GM12878 (cell line): ENCODE results near the gene GRK5. TPM values are rescaled to one million over a fixed set of nuclear protein-coding genes. Genes with fewer than 3 reads are reported as not detected.
A peak's percentile ranks its signal among the peaks of the same experiment; 100 is the strongest.

Source experiments
- BCL11A ChIP-seq: IDR thresholded peaks from 2 replicates; pipeline ENCODE4 v1.6.1; 2011; ENCODE audit warnings: low read depth, low read length
- CBX5 ChIP-seq: sonication (generic); IDR thresholded peaks from 2 replicates; pipeline ENCODE4 v1.6.1; 2016; ENCODE audit warnings: low read depth, moderate library complexity, mild to moderate bottlenecking, inconsistent platforms
- CREM ChIP-seq: IDR thresholded peaks from 2 replicates; pipeline ENCODE4 v1.6.1; 2014; ENCODE audit warnings: antibody characterized with exemption, low read depth
- IRF4 ChIP-seq: IDR thresholded peaks from 2 replicates; pipeline ENCODE4 v1.6.1; 2011; ENCODE audit warnings: low read depth, low read length
- PML ChIP-seq: IDR thresholded peaks from 2 replicates; pipeline ENCODE4 v1.6.1; 2012; ENCODE audit warnings: low read length, inconsistent platforms
- ZNF622 ChIP-seq: fragments of 450-650 bp; IDR thresholded peaks from 2 replicates; pipeline ENCODE4 v1.6.1; 2017; ENCODE audit warnings: mild to moderate bottlenecking, inconsistent platforms
- polyA plus RNA-seq, 11 experiments: library from polyadenylated mRNA; depleted of rRNA in 4 of 11; unstranded in 6 of 11; stranded (reverse) in 5 of 11; fragments of >200 nt; fragmentation: Nextera tagmentation in 4 of 11; fragmentation: Illumina TruSeq in 1 of 11; extraction: Ambion mirVana in 4 of 11; extraction: Trizol in 1 of 11; gene quantifications; 1 replicate in 1 of 11; 2 replicates in 10 of 11; pipeline versions ENCODE4 v1.2.1 to v1.2.3, GENCODE V29; 2011 to 2016; ENCODE audit warnings: inconsistent platforms in 2 of 11, missing spikeins in 2 of 11, low read depth in 1 of 11
- total RNA-seq, 4 experiments: library from RNA; depleted of rRNA in 3 of 4; stranded (reverse); fragments of >200 nt in 3 of 4; fragmentation: Illumina TruSeq in 1 of 4; extraction: Trizol in 1 of 4; gene quantifications; 2 replicates each; pipeline versions ENCODE4 v1.2.1 to v1.2.3, GENCODE V29; 2013 to 2021
- TF ChIP-seq, protein P1 (sequence below): fragments of 450-650 bp; formaldehyde crosslinking; IDR thresholded peaks from 2 replicates; pipeline ENCODE4 v1.5.0; 2022; ENCODE audit warnings: mild to moderate bottlenecking, missing genetic modification characterization
- TF ChIP-seq, protein P2 (sequence below): fragments of 450-650 bp; IDR thresholded peaks from 2 replicates; pipeline ENCODE4 v1.6.1; 2016; ENCODE audit warnings: mild to moderate bottlenecking
- TF ChIP-seq, protein P3 (sequence below): fragments of 450-650 bp; IDR thresholded peaks from 2 replicates; pipeline ENCODE4 v1.6.1; 2017; ENCODE audit warnings: borderline replicate concordance

GRK5 gene
- total and polyA plus RNA-seq, 10 of the 15 experiments (the other 5 are each of a cell fraction or from before 2014, with no cell fraction given): 0.11 to 22.1 (median 10.0) TPM

DNA sequence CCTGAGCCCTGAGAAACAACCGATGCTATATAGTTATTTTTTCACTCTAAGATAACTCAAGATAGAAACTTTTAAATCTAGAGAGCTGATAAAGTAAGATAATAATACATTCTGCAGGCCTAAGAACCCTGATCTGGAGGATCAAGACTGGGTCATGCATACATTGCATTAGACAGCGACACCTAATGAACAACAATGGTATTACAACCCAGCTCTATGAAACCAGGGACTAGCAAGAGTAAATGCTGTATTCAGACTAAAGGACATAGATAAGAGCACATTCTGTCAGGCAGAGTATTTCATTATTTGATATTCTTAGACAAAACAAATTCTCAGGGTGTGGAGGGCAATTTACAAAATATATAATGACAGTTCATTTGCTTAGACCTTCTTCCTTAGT is 148.6 kb downstream of the GRK5 start (continued):
- TF ChIP-seq CBX5 (peak; percentile 66; the same call in 1 of the 2 replicates), BCL11A (no peak), CREM (no peak), IRF4 (no peak), PML (no peak), ZNF622 (no peak)
- TF ChIP-seq, protein P1, sequence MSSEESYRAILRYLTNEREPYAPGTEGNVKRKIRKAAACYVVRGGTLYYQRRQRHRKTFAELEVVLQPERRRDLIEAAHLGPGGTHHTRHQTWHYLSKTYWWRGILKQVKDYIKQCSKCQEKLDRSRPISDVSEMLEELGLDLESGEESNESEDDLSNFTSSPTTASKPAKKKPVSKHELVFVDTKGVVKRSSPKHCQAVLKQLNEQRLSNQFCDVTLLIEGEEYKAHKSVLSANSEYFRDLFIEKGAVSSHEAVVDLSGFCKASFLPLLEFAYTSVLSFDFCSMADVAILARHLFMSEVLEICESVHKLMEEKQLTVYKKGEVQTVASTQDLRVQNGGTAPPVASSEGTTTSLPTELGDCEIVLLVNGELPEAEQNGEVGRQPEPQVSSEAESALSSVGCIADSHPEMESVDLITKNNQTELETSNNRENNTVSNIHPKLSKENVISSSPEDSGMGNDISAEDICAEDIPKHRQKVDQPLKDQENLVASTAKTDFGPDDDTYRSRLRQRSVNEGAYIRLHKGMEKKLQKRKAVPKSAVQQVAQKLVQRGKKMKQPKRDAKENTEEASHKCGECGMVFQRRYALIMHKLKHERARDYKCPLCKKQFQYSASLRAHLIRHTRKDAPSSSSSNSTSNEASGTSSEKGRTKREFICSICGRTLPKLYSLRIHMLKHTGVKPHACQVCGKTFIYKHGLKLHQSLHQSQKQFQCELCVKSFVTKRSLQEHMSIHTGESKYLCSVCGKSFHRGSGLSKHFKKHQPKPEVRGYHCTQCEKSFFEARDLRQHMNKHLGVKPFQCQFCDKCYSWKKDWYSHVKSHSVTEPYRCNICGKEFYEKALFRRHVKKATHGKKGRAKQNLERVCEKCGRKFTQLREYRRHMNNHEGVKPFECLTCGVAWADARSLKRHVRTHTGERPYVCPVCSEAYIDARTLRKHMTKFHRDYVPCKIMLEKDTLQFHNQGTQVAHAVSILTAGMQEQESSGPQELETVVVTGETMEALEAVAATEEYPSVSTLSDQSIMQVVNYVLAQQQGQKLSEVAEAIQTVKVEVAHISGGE (CRISPR knock-in tag): no peak
- TF ChIP-seq, protein P2, sequence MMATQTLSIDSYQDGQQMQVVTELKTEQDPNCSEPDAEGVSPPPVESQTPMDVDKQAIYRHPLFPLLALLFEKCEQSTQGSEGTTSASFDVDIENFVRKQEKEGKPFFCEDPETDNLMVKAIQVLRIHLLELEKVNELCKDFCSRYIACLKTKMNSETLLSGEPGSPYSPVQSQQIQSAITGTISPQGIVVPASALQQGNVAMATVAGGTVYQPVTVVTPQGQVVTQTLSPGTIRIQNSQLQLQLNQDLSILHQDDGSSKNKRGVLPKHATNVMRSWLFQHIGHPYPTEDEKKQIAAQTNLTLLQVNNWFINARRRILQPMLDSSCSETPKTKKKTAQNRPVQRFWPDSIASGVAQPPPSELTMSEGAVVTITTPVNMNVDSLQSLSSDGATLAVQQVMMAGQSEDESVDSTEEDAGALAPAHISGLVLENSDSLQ: no peak
- TF ChIP-seq, protein P3, sequence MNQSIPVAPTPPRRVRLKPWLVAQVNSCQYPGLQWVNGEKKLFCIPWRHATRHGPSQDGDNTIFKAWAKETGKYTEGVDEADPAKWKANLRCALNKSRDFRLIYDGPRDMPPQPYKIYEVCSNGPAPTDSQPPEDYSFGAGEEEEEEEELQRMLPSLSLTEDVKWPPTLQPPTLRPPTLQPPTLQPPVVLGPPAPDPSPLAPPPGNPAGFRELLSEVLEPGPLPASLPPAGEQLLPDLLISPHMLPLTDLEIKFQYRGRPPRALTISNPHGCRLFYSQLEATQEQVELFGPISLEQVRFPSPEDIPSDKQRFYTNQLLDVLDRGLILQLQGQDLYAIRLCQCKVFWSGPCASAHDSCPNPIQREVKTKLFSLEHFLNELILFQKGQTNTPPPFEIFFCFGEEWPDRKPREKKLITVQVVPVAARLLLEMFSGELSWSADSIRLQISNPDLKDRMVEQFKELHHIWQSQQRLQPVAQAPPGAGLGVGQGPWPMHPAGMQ: no peak
